WTC11 (cell line): ENCODE measurements around the gene BZW2. TPM values are rescaled to one million over a fixed set of nuclear protein-coding genes. Genes with fewer than 3 reads are reported as not detected.

Source experiments
- ATAC-seq: fragments of 200-7000 bp; cut with Tn5 transposase; 2 replicates; pipeline ENCODE4 v1.10.0; 2021; ENCODE audit warnings: mild to moderate bottlenecking, moderate library complexity
- CTCF ChIA-PET: fragments of 300-600 bp; sonication (Branson Sonifier 250); formaldehyde crosslinking; loops from one replicate; lab custom pipeline; 2021; ENCODE audit warnings: antibody characterized with exemption; lab: Charles Lee
- POLR2A ChIA-PET: fragments of 350-600 bp; sonication (Branson Sonifier 250); formaldehyde crosslinking; loops from one replicate; lab custom pipeline; 2021; ENCODE audit warnings: antibody characterized with exemption; lab: Charles Lee
- DNase-seq: peaks from one replicate; pipeline ENCODE4 v3.0.0; 2021; ENCODE audit warnings: low spot score
- H3K27ac Mint-ChIP-seq: 2 replicates; pipeline ENCODE4 v1.8.0; 2021; ENCODE audit warnings: mixed read lengths
- H3K27me3 Mint-ChIP-seq: 2 replicates; pipeline ENCODE4 v1.8.0; 2021; ENCODE audit warnings: low read depth, mild to moderate bottlenecking, moderate library complexity, mixed read lengths
- H3K36me3 Mint-ChIP-seq: 2 replicates; pipeline ENCODE4 v1.8.0; 2021; ENCODE audit warnings: mixed read lengths
- H3K4me1 Mint-ChIP-seq: 2 replicates; pipeline ENCODE4 v1.8.0; 2022; ENCODE audit warnings: mixed read lengths
- H3K4me3 Mint-ChIP-seq: 2 replicates; pipeline ENCODE4 v1.8.0; 2021; ENCODE audit warnings: mild to moderate bottlenecking, moderate library complexity, mixed read lengths
- H3K9me3 Mint-ChIP-seq: 2 replicates; pipeline ENCODE4 v1.8.0; 2021; ENCODE audit warnings: mixed read lengths
- CTCF ChIP-seq: fragments of 200-600 bp; IDR thresholded peaks from 2 replicates; pipeline ENCODE4 v1.8.0; 2022; ENCODE audit warnings: antibody characterized with exemption
- ELF4 ChIP-seq: sonication (generic); formaldehyde crosslinking; IDR thresholded peaks from 2 replicates; pipeline ENCODE4 v1.8.1; 2022; ENCODE audit warnings: low read depth, mild to moderate bottlenecking, moderate library complexity, missing genetic modification reagents
- EMX1 ChIP-seq: fragments of 250-450 bp; sonication (Bioruptor Pico); IDR thresholded peaks from 2 replicates; pipeline ENCODE4 v1.8.0; 2021; ENCODE audit warnings: mild to moderate bottlenecking
- IRF2 ChIP-seq: sonication (generic); formaldehyde crosslinking; IDR thresholded peaks from 2 replicates; pipeline ENCODE4 v1.8.0; 2022; ENCODE audit warnings: low read depth, missing genetic modification reagents, borderline replicate concordance
- TEAD1 ChIP-seq: sonication (generic); formaldehyde crosslinking; IDR thresholded peaks from 2 replicates; pipeline ENCODE4 v1.8.0; 2022; ENCODE audit warnings: mild to moderate bottlenecking, missing genetic modification reagents
- total RNA-seq: library from RNA; stranded (reverse); gene quantifications from 3 replicates; pipeline ENCODE4 v1.2.3, GENCODE V29; 2021
- TF ChIP-seq, protein P1 (sequence below): sonication (generic); formaldehyde crosslinking; IDR thresholded peaks from 2 replicates; pipeline ENCODE4 v1.8.0; 2022; ENCODE audit warnings: mild to moderate bottlenecking, missing genetic modification reagents
- TF ChIP-seq, protein P2 (sequence below): fragments of 250-450 bp; sonication (Bioruptor Pico); IDR thresholded peaks from 2 replicates; pipeline ENCODE4 v1.8.0; 2021; ENCODE audit warnings: mild to moderate bottlenecking
- TF ChIP-seq, protein P3 (sequence below): sonication (generic); formaldehyde crosslinking; IDR thresholded peaks from 2 replicates; pipeline ENCODE4 v1.8.1; 2022; ENCODE audit warnings: low read depth, missing genetic modification reagents, borderline replicate concordance
- TF ChIP-seq, protein P4 (sequence below): fragments of 250-450 bp; sonication (Bioruptor Pico); IDR thresholded peaks from 2 replicates; pipeline ENCODE4 v2.1.2; 2022; ENCODE audit warnings: mild to moderate bottlenecking, moderate library complexity
- TF ChIP-seq, protein P5 (sequence below): sonication (generic); formaldehyde crosslinking; IDR thresholded peaks from 2 replicates; pipeline ENCODE4 v1.8.1; 2023; ENCODE audit warnings: mild to moderate bottlenecking, missing genetic modification reagents, moderate library complexity

Gene BZW2
- total RNA-seq, 1 experiment from 2014 or later = 105 TPM

GRCh38 chr7:16742547-16742946, 96.6 kb downstream of the BZW2 start (continued):
- TF ChIP-seq, protein P1, sequence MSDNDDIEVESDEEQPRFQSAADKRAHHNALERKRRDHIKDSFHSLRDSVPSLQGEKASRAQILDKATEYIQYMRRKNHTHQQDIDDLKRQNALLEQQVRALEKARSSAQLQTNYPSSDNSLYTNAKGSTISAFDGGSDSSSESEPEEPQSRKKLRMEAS (CRISPR knock-in tag) = no peak
- TF ChIP-seq ELF4 (CRISPR knock-in tag) = no peak
- TF ChIP-seq, protein P2, sequence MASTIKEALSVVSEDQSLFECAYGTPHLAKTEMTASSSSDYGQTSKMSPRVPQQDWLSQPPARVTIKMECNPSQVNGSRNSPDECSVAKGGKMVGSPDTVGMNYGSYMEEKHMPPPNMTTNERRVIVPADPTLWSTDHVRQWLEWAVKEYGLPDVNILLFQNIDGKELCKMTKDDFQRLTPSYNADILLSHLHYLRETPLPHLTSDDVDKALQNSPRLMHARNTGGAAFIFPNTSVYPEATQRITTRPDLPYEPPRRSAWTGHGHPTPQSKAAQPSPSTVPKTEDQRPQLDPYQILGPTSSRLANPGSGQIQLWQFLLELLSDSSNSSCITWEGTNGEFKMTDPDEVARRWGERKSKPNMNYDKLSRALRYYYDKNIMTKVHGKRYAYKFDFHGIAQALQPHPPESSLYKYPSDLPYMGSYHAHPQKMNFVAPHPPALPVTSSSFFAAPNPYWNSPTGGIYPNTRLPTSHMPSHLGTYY (CRISPR knock-in tag) = no peak
- TF ChIP-seq IRF2 (CRISPR knock-in tag) = no peak

DNA sequence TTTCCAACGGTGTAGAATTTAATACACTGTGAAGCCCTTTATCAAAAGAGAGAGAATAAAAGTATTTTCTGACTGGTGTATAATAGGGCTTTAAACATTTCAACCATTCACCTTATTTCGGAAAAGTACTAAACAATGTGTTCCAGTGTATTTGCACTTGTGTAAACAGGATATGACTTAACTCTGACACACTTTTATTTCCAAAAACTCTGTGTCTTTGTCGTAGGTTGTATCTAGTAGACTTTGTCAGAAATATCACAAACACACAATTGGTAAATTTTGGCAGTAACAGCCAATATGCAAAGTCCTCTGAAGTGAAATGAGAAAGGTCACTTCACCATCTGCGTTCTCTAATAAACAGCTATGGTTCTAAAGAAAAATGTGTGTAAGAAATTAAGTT, 97.3 kb downstream of the BZW2 start:
- ChIA-PET CTCF (no interaction called here), POLR2A (interaction anchor here (0.6 kb wide), 1 partner anchor 128 kb away, joined by 3 read pairs; no protein-coding TSS in a partner anchor)
- no peak overlapping the region for H3K27ac Mint-ChIP-seq
- no peak for ATAC-seq
- H3K27me3 Mint-ChIP-seq = no peaks in the 10 kb centered on the region
- TF ChIP-seq, protein P3, sequence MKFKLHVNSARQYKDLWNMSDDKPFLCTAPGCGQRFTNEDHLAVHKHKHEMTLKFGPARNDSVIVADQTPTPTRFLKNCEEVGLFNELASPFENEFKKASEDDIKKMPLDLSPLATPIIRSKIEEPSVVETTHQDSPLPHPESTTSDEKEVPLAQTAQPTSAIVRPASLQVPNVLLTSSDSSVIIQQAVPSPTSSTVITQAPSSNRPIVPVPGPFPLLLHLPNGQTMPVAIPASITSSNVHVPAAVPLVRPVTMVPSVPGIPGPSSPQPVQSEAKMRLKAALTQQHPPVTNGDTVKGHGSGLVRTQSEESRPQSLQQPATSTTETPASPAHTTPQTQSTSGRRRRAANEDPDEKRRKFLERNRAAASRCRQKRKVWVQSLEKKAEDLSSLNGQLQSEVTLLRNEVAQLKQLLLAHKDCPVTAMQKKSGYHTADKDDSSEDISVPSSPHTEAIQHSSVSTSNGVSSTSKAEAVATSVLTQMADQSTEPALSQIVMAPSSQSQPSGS (CRISPR knock-in tag) = no peak
- TF ChIP-seq, all 79 proteins: peak for 0
- DNase-seq = no peak
- H3K4me1 Mint-ChIP-seq = peaks cover 29% of the 10 kb centered on the region
- H3K36me3 Mint-ChIP-seq = no peaks in the 10 kb centered on the region
- H3K9me3 Mint-ChIP-seq = no peaks in the 10 kb centered on the region
- no peak overlapping the region for H3K4me3 Mint-ChIP-seq

DNA sequence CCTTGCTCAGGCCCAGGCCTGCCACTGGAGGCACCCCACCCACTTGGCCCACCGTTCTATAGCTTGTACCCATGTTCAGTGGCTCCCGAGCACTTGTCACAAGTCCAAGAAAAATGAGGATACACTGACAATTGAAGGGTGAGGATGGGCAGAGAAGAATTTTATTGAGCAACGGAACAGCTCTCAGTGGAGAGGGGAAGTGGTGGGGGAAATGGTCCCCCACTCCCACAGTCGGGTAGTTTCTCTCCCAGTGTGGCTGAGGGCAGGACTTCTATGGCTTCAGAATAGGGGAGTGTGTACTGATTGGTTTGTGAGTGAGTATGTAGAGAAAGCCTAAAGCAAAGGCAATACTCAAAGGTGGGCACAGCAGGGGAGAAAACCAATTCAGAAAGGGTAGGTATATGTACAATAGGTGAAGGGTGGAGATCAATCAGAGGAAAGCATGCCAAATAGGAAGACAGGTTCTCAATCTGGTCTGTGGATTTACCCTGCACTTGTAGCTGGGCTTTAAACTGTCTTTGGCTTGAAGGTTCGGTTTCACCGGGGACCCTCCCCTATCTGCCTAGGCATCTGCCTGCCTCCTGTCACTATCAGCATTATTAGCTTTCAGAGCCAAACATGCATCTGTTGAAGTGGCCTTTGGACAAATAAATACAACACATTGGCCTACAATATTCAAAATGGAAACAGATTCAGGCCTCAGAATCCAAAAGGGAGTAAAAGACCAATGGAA, 98.7 kb downstream of the BZW2 start:
- POLR2A ChIA-PET = no interaction called here
- no peak for DNase-seq

More for the DNA sequence above, 98.7 kb downstream of the BZW2 start:
- Mint-ChIP-seq H3K4me1 (peaks cover 26% of the 10 kb centered on the region), H3K4me3 (no peak overlapping the region), H3K27me3 (no peaks in the 10 kb centered on the region), H3K36me3 (no peaks in the 10 kb centered on the region), H3K27ac (peak overlapping the region; percentile 3; the same call in 1 of the 2 replicates), H3K9me3 (no peaks in the 10 kb centered on the region)
- CTCF ChIA-PET = no interaction called here
- ATAC-seq = peak; percentile 68
- no peak for TF ChIP-seq TEAD1
- TF ChIP-seq, protein P3 (CRISPR knock-in tag) = no peak
- TF ChIP-seq CTCF = 0 out of 2 replicates have a peak, but pooled peaks have one; percentile 7
- TF ChIP-seq, protein P4, sequence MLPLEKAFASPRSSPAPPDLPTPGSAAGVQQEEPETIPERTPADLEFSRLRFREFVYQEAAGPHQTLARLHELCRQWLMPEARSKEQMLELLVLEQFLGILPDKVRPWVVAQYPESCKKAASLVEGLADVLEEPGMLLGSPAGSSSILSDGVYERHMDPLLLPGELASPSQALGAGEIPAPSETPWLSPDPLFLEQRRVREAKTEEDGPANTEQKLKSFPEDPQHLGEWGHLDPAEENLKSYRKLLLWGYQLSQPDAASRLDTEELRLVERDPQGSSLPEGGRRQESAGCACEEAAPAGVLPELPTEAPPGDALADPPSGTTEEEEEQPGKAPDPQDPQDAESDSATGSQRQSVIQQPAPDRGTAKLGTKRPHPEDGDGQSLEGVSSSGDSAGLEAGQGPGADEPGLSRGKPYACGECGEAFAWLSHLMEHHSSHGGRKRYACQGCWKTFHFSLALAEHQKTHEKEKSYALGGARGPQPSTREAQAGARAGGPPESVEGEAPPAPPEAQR = no peak
- TF ChIP-seq, protein P5, sequence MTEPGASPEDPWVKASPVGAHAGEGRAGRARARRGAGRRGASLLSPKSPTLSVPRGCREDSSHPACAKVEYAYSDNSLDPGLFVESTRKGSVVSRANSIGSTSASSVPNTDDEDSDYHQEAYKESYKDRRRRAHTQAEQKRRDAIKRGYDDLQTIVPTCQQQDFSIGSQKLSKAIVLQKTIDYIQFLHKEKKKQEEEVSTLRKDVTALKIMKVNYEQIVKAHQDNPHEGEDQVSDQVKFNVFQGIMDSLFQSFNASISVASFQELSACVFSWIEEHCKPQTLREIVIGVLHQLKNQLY = no peak
- TF ChIP-seq EMX1 (CRISPR knock-in tag) = no peak
